SK-N-SH (cell line): ENCODE data around the gene NUDT14.

Source experiments
- EZH2phosphoT487 ChIP-seq: fragments of 200-600 bp; sonication (generic); IDR thresholded peaks from 2 replicates; pipeline ENCODE4 v1.6.1; 2017; ENCODE audit warnings: low read depth, mixed run types, mild to moderate bottlenecking, antibody characterized with exemption, moderate library complexity, borderline replicate concordance
- TCF12 ChIP-seq: IDR thresholded peaks from 2 replicates; pipeline ENCODE4 v1.4.0; 2012

DNA sequence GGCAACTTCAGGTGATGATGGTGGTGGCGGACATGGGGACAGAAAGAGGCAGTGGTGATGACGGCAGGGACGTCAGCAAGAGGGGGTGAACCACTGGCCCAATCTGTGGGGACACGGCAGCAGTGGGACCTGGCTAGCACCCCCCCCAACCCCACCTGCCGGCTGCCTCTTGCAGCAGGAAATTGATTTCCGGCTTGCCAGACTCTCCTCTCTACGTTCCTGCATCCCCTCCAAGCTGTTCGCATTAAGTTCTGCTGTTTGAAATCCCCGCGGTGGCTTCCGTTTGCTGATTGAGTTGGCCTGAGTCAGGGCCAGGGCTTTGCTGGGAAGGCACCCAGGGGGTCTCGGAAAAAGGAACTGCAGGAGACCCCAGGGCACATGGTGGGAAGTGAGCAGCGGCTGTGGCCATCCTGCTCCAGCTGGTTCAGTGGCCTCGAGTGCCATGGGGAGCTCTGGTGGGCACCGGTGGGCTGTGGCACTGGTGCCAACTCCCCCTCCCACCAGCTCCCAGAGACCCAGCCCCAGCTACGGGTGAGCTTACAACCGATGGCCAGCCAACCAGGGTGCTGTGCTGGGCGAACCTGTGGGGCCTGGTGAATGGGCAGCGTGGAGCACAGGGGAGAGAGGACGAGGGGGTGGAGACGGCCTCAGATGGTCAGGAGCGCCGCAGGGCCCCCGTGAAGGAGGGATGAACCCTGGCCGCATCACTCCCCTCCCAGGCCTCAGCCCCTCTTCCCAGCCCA lies 14.6 kb upstream of the NUDT14 start:
- no peak for TF ChIP-seq EZH2phosphoT487
- no peak for TF ChIP-seq TCF12
